Breast epithelium (tissue), 3 donors: ENCODE data around the gene ALDH1L1.

Experiments
- CTCF ChIP-seq, 3 donors: fragments of 450-650 bp; IDR thresholded peaks; one replicate each; pipeline ENCODE4 v1.5.1; 2016 to 2017; ENCODE audit warnings: antibody characterized with exemption in 3 of 3, mild to moderate bottlenecking in 3 of 3, moderate library complexity in 3 of 3
- POLR2A ChIP-seq: fragments of 450-650 bp; IDR thresholded peaks from one replicate; pipeline ENCODE4 v1.6.1; 2016; ENCODE audit warnings: antibody characterized with exemption, mild to moderate bottlenecking, moderate library complexity

- TF ChIP-seq CTCF (IDR thresholded peaks at IDR 0.05) = no peak
- no peak for TF ChIP-seq POLR2A
Measured at GRCh38 chr3:126061301-126062032, 118.9 kb downstream of the ALDH1L1 start.
